ENCODE measurements around the gene ARFGAP1. TPM values are rescaled to one million over a fixed set of nuclear protein-coding genes. Genes with fewer than 3 reads are reported as not detected.

The ARFGAP1 gene
- total RNA-seq, 1 experiment from 2014 or later: 127 TPM

DNA sequence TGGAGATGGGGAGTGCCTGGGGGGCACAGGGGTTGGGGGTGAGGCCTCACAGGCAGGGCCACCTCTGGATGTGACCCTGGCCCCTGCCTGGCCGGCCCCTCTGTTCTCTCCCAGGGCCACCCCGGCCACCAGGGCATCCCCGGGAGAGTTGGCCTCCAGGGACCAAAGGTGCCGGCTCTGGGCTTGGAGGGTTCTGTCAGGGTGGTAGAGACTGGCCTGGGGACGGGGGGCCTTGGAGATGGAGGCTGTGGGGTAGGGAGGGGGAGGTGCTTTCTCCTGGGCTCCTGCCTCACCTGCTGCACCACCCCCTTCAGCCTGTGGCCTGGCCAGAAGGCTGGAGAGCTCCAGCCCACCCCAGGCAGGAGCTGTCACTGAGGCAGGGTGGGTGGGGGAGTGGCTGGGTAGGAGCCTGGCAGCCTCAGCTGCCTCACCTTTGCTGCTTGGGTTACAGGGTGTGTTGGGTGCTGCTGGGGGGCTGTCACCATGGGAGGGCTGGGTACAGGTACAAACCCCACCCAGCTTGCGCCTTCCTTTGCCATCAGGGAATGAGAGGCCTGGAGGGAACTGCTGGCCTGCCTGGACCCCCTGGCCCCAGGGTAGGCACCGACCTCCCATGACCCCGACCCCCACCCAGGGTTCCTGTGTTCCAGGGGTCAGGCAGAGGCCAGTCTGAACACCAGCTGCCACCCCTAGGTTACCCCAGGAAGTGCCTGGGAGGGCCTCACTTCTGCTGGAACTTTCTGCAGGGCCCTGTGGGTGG is 53.1 kb downstream of the ARFGAP1 start:
- Mint-ChIP-seq H3K27me3 (ENCODE audit: unreplicated experiment) (peaks cover 86% of the 10 kb centered on the region), H3K4me1 (ENCODE audit: low read depth, unreplicated experiment) (no peaks in the 10 kb centered on the region), H3K4me3 (ENCODE audit: low read depth, unreplicated experiment) (no peak overlapping the region), H3K9me3 (ENCODE audit: low read depth, unreplicated experiment) (no peaks in the 10 kb centered on the region), H3K36me3 (ENCODE audit: insufficient read depth, unreplicated experiment) (peaks cover 4% of the 10 kb centered on the region), H3K27ac (ENCODE audit: unreplicated experiment) (no peak overlapping the region)
- TF ChIP-seq, protein P1, sequence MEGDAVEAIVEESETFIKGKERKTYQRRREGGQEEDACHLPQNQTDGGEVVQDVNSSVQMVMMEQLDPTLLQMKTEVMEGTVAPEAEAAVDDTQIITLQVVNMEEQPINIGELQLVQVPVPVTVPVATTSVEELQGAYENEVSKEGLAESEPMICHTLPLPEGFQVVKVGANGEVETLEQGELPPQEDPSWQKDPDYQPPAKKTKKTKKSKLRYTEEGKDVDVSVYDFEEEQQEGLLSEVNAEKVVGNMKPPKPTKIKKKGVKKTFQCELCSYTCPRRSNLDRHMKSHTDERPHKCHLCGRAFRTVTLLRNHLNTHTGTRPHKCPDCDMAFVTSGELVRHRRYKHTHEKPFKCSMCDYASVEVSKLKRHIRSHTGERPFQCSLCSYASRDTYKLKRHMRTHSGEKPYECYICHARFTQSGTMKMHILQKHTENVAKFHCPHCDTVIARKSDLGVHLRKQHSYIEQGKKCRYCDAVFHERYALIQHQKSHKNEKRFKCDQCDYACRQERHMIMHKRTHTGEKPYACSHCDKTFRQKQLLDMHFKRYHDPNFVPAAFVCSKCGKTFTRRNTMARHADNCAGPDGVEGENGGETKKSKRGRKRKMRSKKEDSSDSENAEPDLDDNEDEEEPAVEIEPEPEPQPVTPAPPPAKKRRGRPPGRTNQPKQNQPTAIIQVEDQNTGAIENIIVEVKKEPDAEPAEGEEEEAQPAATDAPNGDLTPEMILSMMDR (IDR thresholded peaks at IDR 0.05; ENCODE audit: unreplicated experiment): peak; percentile 3
- DNase-seq: no peak
- CTCF ChIA-PET: interaction anchor here (0.6 kb wide), 1 partner anchor 369 kb away, joined by 3 read pairs; no protein-coding TSS in a partner anchor
- BruUV-seq (replicated peaks): no TSS peak
- intact Hi-C loops (cut with micrococcal nuclease; ENCODE audit: unreplicated experiment): no loop called here

- Mint-ChIP-seq H3K4me3 (ENCODE audit: low read depth, unreplicated experiment) (no peak overlapping the region), H3K4me1 (ENCODE audit: low read depth, unreplicated experiment) (no peaks in the 10 kb centered on the region), H3K9me3 (ENCODE audit: low read depth, unreplicated experiment) (no peaks in the 10 kb centered on the region), H3K27me3 (ENCODE audit: unreplicated experiment) (peaks cover 86% of the 10 kb centered on the region), H3K36me3 (ENCODE audit: insufficient read depth, unreplicated experiment) (no peaks in the 10 kb centered on the region), H3K27ac (ENCODE audit: unreplicated experiment) (no peak overlapping the region)
- TF ChIP-seq, protein P1 (IDR thresholded peaks at IDR 0.05; ENCODE audit: unreplicated experiment): no peak
- intact Hi-C loops (cut with micrococcal nuclease; ENCODE audit: unreplicated experiment): no loop called here
- CTCF ChIA-PET: no interaction called here
- BruUV-seq (replicated peaks): no TSS peak
- no peak for DNase-seq
Measured at GRCh38 chr20:63326314-63327230, 54.0 kb downstream of the ARFGAP1 start.

GRCh38 chr20:63327231-63327745 is 54.7 kb downstream of the ARFGAP1 start:
- no peak for DNase-seq
- Mint-ChIP-seq H3K36me3 (ENCODE audit: insufficient read depth, unreplicated experiment) (no peaks in the 10 kb centered on the region), H3K4me1 (ENCODE audit: low read depth, unreplicated experiment) (no peaks in the 10 kb centered on the region), H3K4me3 (ENCODE audit: low read depth, unreplicated experiment) (no peak overlapping the region), H3K27me3 (ENCODE audit: unreplicated experiment) (peaks cover 86% of the 10 kb centered on the region), H3K27ac (ENCODE audit: unreplicated experiment) (no peak overlapping the region), H3K9me3 (ENCODE audit: low read depth, unreplicated experiment) (peaks cover 3% of the 10 kb centered on the region)
- BruUV-seq (replicated peaks): no TSS peak
- CTCF ChIA-PET: no interaction called here
- TF ChIP-seq, protein P1 (IDR thresholded peaks at IDR 0.05; ENCODE audit: unreplicated experiment): no peak
- intact Hi-C loops (cut with micrococcal nuclease; ENCODE audit: unreplicated experiment): no loop called here

DNA sequence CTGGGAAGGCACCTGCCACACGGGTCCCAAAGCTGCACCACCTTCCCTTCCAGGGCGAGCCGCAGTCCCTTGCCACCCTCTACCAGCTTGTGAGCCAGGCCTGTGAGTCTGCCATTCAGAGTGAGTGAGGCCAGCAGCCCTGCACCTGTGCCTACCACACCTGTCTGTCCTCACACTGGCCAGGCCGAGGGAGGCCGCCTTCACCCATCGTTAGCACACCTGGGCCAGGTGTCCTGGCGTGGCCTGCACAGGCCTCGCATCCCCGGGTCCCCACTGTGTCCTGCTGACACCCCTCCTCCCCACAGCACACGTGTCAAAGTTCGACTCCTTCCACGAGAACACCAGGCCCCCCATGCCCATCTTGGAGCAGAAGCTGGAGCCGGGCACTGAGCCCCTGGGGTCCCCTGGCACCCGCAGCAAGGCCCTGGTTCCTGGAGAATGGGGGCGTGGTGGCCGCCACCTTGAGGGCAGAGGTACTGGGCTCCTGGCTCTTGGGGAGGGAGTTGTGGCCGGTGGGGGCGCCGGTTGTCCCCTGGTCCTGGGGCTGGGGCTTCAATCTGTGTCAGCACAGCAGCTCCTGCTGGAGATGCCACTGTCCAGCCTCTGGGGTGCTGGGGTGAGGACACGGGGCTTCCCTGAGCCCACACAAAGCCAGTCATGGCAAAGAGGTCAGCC is 55.5 kb downstream of the ARFGAP1 start:
- Mint-ChIP-seq H3K36me3 (ENCODE audit: insufficient read depth, unreplicated experiment) (no peaks in the 10 kb centered on the region), H3K4me1 (ENCODE audit: low read depth, unreplicated experiment) (no peaks in the 10 kb centered on the region), H3K9me3 (ENCODE audit: low read depth, unreplicated experiment) (peaks cover 3% of the 10 kb centered on the region), H3K27me3 (ENCODE audit: unreplicated experiment) (peaks cover 86% of the 10 kb centered on the region), H3K27ac (ENCODE audit: unreplicated experiment) (no peak overlapping the region), H3K4me3 (ENCODE audit: low read depth, unreplicated experiment) (no peak overlapping the region)
- no peak for DNase-seq
- TF ChIP-seq, protein P1 (IDR thresholded peaks at IDR 0.05; ENCODE audit: unreplicated experiment): no peak
- CTCF ChIA-PET: no interaction called here
- BruUV-seq (replicated peaks): no TSS peak
- intact Hi-C loops (cut with micrococcal nuclease; ENCODE audit: unreplicated experiment): no loop called here

Measured in Calu3 (cell line).